Thyroid gland (tissue), 4 donors: ENCODE data around the gene RAPGEF6.

ENCODE experiments used
- POLR2A ChIP-seq, 2 donors: fragments of 450-650 bp; IDR thresholded peaks; one replicate each; pipeline ENCODE4 v1.6.1; 2017; ENCODE audit warnings: antibody characterized with exemption in 2 of 2, mild to moderate bottlenecking in 2 of 2, moderate library complexity in 1 of 2
- TF ChIP-seq, protein P1 (sequence below), 6 experiments: fragments of 200-600 bp in 3 of 6; fragments of 450-650 bp in 3 of 6; sonication (generic) in 3 of 6; IDR thresholded peaks; one replicate each; pipeline ENCODE4 v1.5.1; 2016 to 2019; ENCODE audit warnings: antibody characterized with exemption in 6 of 6, mild to moderate bottlenecking in 2 of 6, inconsistent platforms in 1 of 6, moderate library complexity in 1 of 6

DNA sequence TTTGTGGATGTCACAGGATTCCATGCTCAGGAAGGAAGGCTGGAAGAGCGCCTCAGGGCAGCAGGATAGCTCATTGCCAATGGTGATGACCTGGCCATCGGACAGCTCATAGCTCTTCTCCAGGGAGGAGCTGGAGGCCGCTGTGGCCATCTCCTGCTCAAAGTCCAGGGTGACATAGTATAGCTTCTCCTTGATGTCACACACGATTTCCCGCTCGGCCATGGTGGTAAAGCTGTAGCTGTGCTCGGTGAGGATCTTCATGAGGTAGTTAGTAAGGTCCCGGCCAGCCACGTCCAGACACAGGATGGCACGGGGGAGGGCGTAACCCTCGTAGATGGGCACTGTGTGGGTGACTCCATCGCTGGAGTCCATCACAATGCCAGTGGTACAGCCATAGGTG, 24.3 kb upstream of the RAPGEF6 start:
- TF ChIP-seq, protein P1, sequence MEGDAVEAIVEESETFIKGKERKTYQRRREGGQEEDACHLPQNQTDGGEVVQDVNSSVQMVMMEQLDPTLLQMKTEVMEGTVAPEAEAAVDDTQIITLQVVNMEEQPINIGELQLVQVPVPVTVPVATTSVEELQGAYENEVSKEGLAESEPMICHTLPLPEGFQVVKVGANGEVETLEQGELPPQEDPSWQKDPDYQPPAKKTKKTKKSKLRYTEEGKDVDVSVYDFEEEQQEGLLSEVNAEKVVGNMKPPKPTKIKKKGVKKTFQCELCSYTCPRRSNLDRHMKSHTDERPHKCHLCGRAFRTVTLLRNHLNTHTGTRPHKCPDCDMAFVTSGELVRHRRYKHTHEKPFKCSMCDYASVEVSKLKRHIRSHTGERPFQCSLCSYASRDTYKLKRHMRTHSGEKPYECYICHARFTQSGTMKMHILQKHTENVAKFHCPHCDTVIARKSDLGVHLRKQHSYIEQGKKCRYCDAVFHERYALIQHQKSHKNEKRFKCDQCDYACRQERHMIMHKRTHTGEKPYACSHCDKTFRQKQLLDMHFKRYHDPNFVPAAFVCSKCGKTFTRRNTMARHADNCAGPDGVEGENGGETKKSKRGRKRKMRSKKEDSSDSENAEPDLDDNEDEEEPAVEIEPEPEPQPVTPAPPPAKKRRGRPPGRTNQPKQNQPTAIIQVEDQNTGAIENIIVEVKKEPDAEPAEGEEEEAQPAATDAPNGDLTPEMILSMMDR (IDR thresholded peaks at IDR 0.05) = no peak
- no peak for TF ChIP-seq POLR2A (IDR thresholded peaks at IDR 0.05)
